ENCODE results near the gene MKNK1. TPM values are rescaled to one million over a fixed set of nuclear protein-coding genes. Genes with fewer than 3 reads are reported as not detected.

The MKNK1 gene
- polyA plus RNA-seq, 1 donor (not counting 4 experiments of a cell fraction or from before 2014, with no cell fraction given) = 55.7 TPM

DNA sequence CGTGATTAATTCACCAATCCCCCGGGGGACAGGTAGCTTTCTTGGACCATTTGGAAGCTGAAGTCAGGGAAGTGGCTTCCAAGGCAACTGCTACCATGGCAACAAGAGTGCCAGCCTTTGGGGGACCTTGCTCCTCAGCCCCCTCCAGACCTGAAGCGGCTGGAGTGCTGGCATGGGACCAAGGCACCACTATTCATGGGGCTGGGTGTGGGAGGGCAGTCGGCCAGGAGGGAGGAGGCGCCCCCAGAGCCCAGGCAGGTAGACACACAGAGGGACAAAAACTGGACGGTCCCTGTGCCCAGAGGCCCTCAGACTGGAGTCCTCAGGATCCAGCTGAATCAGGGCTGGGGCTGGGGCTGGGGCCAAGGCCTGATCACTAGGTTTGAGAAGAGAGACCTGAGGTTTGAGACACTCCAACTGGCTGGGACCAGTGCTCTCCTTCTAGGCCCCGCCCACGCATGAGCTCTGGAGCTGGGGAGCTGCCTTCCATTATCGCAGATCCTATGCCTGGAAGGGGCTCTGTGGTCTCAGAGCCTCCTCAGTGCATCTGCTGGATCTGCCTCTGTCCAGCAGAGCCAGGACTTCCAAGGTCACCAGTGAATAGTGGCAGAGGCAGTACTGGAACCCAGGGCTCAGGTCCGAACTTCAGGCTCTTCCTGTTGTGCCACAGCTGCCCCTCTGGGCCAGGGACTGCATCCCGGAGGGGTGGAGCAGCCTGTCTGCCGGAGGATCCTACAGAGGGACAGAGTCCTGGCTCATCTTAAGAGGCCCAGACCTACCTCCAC is 49.3 kb downstream of the MKNK1 start:
- Histone ChIP-seq H3K9me1 (ENCODE audit: control insufficient read depth, extremely low read depth, insufficient read depth, low read length) (no peaks in the 10 kb centered on the region), H3K9me3 (ENCODE audit: control insufficient read depth, low read depth, low read length) (no peaks in the 10 kb centered on the region), H3K36me3 (ENCODE audit: control insufficient read depth in 2 of 2, extremely low read depth in 1 of 2, insufficient read depth in 2 of 2, low read length in 2 of 2) (peaks cover 0 to 11% of the 10 kb centered on the region in 2 experiments), H4K20me1 (ENCODE audit: control insufficient read depth, extremely low read depth, insufficient read depth, low read length) (no peaks in the 10 kb centered on the region), H2AFZ (ENCODE audit: control insufficient read depth, low read length) (no peak overlapping the region), H3K27me3 (ENCODE audit: control insufficient read depth, extremely low read depth, insufficient read depth, low read length) (peaks cover 11% of the 10 kb centered on the region), H3K9ac (ENCODE audit: control insufficient read depth, extremely low read depth, insufficient read depth, low read length) (no peak overlapping the region), H3K27ac (ENCODE audit: control insufficient read depth, insufficient read depth, low read length) (no peak overlapping the region), H3K4me1 (ENCODE audit: control insufficient read depth, extremely low read depth, insufficient read depth, low read length) (peaks cover 16% of the 10 kb centered on the region), H3K4me3 (ENCODE audit: control insufficient read depth in 2 of 3, extremely low read depth in 1 of 3, insufficient read depth in 2 of 3, low read depth in 1 of 3, low read length in 3 of 3) (no peak overlapping the region), H3K79me2 (ENCODE audit: control insufficient read depth, insufficient read depth, low read length) (no peaks in the 10 kb centered on the region), H3K4me2 (ENCODE audit: control insufficient read depth, extremely low read depth, insufficient read depth, low read depth, low read length) (no peak overlapping the region)
- no peak for TF ChIP-seq EZH2 (IDR thresholded peaks at IDR 0.05; ENCODE audit: low read length)
- TF ChIP-seq, protein P1, sequence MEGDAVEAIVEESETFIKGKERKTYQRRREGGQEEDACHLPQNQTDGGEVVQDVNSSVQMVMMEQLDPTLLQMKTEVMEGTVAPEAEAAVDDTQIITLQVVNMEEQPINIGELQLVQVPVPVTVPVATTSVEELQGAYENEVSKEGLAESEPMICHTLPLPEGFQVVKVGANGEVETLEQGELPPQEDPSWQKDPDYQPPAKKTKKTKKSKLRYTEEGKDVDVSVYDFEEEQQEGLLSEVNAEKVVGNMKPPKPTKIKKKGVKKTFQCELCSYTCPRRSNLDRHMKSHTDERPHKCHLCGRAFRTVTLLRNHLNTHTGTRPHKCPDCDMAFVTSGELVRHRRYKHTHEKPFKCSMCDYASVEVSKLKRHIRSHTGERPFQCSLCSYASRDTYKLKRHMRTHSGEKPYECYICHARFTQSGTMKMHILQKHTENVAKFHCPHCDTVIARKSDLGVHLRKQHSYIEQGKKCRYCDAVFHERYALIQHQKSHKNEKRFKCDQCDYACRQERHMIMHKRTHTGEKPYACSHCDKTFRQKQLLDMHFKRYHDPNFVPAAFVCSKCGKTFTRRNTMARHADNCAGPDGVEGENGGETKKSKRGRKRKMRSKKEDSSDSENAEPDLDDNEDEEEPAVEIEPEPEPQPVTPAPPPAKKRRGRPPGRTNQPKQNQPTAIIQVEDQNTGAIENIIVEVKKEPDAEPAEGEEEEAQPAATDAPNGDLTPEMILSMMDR (optimal IDR thresholded peaks at IDR 0.05 in 1 of 3, IDR thresholded peaks at IDR 0.05 in 1 of 3, conservative IDR thresholded peaks at IDR 0.05 in 1 of 3; ENCODE audit: extremely low read depth in 1 of 3, insufficient read depth in 2 of 3, low read length in 3 of 3) = no peak
- FAIRE-seq (no peak), DNase-seq (ENCODE audit: low read depth, low spot score) (no peak)
- dilution Hi-C loops (cut with MboI; ENCODE audit: extremely low pct_ligation_motif_present, low sequenced_read_pairs) = no loop called here

DNA sequence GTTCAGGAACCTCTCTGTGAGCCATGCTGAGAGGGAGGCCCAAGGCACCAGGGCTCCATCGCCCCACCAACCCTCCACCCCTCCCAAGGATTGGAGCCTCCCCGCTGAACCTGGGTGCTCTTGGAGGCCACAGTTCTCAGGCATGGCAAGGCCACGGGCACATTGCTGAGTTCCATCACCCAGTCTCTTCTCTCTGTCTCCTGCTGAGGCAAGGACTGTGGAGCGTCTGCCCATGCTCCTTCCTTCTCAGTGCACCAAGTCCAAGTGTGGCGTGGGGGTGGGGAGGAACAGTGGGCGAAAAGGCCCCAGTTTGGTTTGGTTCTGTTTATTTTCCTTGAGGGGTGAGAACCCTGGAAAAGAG is 49.9 kb downstream of the MKNK1 start:
- H3K79me2 ChIP-seq (ENCODE audit: control insufficient read depth, insufficient read depth, low read length) = no peaks in the 10 kb centered on the region
- H3K4me1 ChIP-seq (ENCODE audit: control insufficient read depth, extremely low read depth, insufficient read depth, low read length) = peaks cover 16% of the 10 kb centered on the region
- H3K27me3 ChIP-seq (ENCODE audit: control insufficient read depth, extremely low read depth, insufficient read depth, low read length) = peaks cover 11% of the 10 kb centered on the region
- TF ChIP-seq EZH2 (IDR thresholded peaks at IDR 0.05; ENCODE audit: low read length) = no peak
- TF ChIP-seq, protein P1 (optimal IDR thresholded peaks at IDR 0.05 in 1 of 3, IDR thresholded peaks at IDR 0.05 in 1 of 3, conservative IDR thresholded peaks at IDR 0.05 in 1 of 3; ENCODE audit: extremely low read depth in 1 of 3, insufficient read depth in 2 of 3, low read length in 3 of 3) = no peak
- no peak overlapping the region for H3K27ac ChIP-seq (ENCODE audit: control insufficient read depth, insufficient read depth, low read length)
- peaks cover 0 to 10% of the 10 kb centered on the region in 2 experiments for H3K36me3 ChIP-seq (ENCODE audit: control insufficient read depth in 2 of 2, extremely low read depth in 1 of 2, insufficient read depth in 2 of 2, low read length in 2 of 2)
- H4K20me1 ChIP-seq (ENCODE audit: control insufficient read depth, extremely low read depth, insufficient read depth, low read length) = no peaks in the 10 kb centered on the region
- H3K4me3 ChIP-seq (ENCODE audit: control insufficient read depth in 2 of 3, extremely low read depth in 1 of 3, insufficient read depth in 2 of 3, low read depth in 1 of 3, low read length in 3 of 3) = no peak overlapping the region
- FAIRE-seq = no peak
- H3K9me1 ChIP-seq (ENCODE audit: control insufficient read depth, extremely low read depth, insufficient read depth, low read length) = no peaks in the 10 kb centered on the region
- dilution Hi-C loops (cut with MboI; ENCODE audit: extremely low pct_ligation_motif_present, low sequenced_read_pairs) = no loop called here
- no peak overlapping the region for H3K4me2 ChIP-seq (ENCODE audit: control insufficient read depth, extremely low read depth, insufficient read depth, low read depth, low read length)
- H3K9me3 ChIP-seq (ENCODE audit: control insufficient read depth, low read depth, low read length) = no peaks in the 10 kb centered on the region
- H3K9ac ChIP-seq (ENCODE audit: control insufficient read depth, extremely low read depth, insufficient read depth, low read length) = no peak overlapping the region
- H2AFZ ChIP-seq (ENCODE audit: control insufficient read depth, low read length) = no peak overlapping the region
- no peak for DNase-seq (ENCODE audit: low read depth, low spot score)
